ENCODE results near the gene REEP1. TPM values are rescaled to one million over a fixed set of nuclear protein-coding genes. Genes with fewer than 3 reads are reported as not detected.

The REEP1 gene, protein sequence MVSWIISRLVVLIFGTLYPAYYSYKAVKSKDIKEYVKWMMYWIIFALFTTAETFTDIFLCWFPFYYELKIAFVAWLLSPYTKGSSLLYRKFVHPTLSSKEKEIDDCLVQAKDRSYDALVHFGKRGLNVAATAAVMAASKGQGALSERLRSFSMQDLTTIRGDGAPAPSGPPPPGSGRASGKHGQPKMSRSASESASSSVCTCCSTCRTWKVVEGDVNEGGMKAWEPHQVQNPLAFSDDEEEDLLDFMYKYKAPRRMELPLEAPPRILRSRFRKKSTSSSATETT
- polyA plus RNA-seq (ENCODE audit: insufficient read length) = 76.7 TPM

GRCh38 chr2:86337244-86337835 lies at the start of gene REEP1:
Gene REEP1, minus strand, starts transcription at chr2:86337626. Its CDS starts 116 bp downstream, at chr2:86337510.
- no peak for DNase-seq (ENCODE audit: low read depth)

GRCh38 chr2:86383844-86384243 lies 46.4 kb upstream of the REEP1 start:
- DNase-seq (ENCODE audit: low read depth) = no peak

GRCh38 chr2:86382698-86383097 lies 45.3 kb upstream of the REEP1 start:
- DNase-seq (ENCODE audit: low read depth) = no peak

DNA sequence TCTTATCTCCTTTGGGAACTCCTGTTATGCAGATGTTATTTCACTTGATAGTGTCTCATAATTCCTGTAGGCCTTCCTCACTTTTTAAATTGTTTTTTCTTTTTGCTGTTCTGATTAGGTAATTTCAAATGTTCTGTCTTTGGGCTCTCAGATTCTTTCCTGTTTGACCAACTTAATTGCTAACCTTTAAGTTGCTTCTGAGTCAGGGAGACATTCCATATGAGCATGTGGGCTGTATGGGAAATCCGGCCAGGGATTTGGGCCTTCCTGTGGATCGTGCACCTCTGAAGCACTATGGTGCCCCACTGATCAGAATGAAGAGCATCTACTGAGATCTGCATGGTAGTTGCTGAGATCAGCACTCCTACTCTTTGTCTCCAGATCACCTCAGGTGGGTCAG lies 44.7 kb upstream of the REEP1 start:
- DNase-seq (ENCODE audit: low read depth) = no peak

- no peak for DNase-seq (ENCODE audit: low read depth)
These were observed 41.0 kb upstream of the REEP1 start for GRCh38 chr2:86378469-86378868.

- no peak for DNase-seq (ENCODE audit: low read depth)
These were observed 38.2 kb upstream of the REEP1 start for GRCh38 chr2:86375623-86376022.

DNA sequence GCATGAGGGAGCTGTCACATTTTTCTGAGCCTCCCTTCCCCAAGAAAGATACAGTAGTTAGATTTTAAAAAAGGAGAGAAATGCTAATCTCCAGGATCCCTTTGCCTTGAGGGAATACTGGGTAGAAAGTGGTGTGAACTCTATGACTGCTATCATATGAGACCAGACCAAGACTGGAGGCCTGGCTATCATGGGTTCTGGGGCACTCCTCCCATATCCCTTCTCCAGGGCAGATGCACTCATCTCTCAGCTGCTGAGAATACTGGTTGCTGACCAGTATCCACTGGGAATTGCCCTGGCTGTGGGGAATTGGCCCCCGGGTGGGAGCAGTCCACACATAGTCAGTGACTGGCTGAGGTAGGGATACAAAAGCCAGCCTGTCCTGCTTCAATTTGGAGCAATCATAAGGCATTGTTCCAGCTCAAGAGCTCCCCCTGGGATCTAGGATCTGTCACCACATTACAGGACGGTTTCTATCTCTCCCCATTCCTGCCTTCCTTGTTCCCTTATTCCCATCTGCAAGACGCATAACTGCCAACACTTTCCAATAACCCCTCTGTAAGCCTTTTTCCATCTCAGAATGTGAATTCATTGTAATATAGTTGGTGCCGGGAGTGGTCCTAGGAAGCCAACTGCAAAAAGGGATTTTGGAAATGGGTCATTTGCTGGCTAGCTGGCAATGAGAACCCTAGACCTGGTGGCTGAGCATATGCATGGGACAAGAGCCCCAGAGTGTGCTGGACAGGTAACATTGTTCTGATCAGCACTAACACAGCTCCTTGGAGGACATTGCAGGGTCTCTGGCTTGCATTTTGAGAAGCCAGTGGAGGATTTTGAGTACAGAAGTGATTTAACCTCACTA lies 35.4 kb upstream of the REEP1 start:
- no peak for DNase-seq (ENCODE audit: low read depth)

- no peak for DNase-seq (ENCODE audit: low read depth)
These were observed 34.7 kb upstream of the REEP1 start for GRCh38 chr2:86372133-86372532.

GRCh38 chr2:86371527-86371926 lies 34.1 kb upstream of the REEP1 start:
- DNase-seq (ENCODE audit: low read depth) = no peak

DNA sequence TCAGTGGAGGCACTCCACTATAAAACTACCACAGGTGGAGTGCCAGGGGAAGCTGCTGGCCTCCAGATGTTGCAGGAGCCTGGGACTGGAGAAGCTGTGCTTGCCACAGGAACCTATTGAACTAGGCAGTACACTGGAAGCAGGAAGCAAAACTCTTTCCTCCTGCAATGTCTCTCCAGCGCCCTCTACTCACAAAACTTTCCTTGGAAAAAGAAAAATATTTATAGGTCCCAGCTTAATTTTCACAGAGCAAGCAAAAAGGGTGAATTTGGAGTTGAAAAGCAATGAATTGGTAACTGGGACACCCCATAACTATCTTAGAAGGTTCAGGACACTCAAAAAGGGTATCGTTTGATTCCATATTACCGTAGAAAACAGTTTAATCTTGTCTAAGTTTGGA lies 33.2 kb upstream of the REEP1 start:
- no peak for DNase-seq (ENCODE audit: low read depth)

- DNase-seq (ENCODE audit: low read depth) = no peak
These were observed 30.9 kb upstream of the REEP1 start for GRCh38 chr2:86368161-86368824.

- DNase-seq (ENCODE audit: low read depth) = no peak
These were observed 30.0 kb upstream of the REEP1 start for GRCh38 chr2:86367499-86367777.

GRCh38 chr2:86366651-86367498 lies 29.4 kb upstream of the REEP1 start:
- no peak for DNase-seq (ENCODE audit: low read depth)

- DNase-seq (ENCODE audit: low read depth) = no peak
These were observed 27.5 kb upstream of the REEP1 start for GRCh38 chr2:86364894-86365293.

DNA sequence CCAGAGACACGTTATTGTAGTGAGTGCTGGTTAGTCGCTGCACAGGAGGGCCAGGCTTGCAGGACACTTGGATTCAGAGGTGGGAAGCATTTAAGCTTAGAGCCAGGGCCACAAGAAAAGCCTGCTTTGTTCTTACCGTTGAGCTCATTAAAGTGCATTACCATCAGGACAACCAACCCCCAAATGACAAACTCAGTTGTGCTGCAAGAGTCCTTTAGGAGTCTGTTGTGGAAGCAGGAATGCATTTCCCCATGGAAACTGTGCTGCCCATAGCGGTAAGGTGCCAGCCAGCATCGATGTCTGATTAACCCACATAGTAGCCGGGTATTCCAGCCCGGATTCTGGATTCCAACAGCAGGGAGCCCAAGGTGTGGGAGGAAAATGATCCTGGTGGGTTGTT lies 23.4 kb upstream of the REEP1 start:
- DNase-seq (ENCODE audit: low read depth) = no peak

GRCh38 chr2:86358957-86359356 lies 21.5 kb upstream of the REEP1 start:
- no peak for DNase-seq (ENCODE audit: low read depth)

GRCh38 chr2:86357392-86357963 lies 20.1 kb upstream of the REEP1 start:
- DNase-seq (ENCODE audit: low read depth) = no peak

GRCh38 chr2:86352727-86353221 lies 15.3 kb upstream of the REEP1 start:
- no peak for DNase-seq (ENCODE audit: low read depth)

DNA sequence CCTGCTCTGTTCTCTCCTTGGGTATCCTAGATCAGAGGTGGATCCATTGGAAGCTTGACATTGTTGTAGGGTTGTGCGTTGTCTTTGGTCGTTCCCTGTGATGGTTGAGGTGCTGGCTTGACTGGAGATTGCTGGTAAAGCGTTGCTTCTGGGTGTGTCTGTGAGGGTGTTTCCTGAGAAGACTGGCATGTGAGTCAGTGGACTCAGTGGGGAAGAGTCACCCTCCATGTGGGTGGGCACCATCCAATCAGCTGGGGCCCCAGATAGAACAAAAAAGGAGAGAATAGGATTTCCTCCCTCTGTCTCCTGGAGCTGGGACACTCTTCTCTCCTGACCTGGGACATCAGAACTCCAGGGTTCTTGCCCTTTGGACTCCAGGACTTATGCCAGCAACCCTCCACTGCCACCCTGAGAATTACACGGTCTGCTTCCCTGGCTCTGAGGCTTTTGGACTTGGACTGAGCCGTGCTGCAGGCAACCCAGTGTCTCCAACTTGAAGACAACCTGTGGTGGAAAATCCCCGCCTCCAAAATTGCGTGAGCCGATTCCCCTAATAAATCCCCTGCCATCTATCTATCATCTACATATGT lies 14.8 kb upstream of the REEP1 start:
- DNase-seq (ENCODE audit: low read depth) = no peak

DNA sequence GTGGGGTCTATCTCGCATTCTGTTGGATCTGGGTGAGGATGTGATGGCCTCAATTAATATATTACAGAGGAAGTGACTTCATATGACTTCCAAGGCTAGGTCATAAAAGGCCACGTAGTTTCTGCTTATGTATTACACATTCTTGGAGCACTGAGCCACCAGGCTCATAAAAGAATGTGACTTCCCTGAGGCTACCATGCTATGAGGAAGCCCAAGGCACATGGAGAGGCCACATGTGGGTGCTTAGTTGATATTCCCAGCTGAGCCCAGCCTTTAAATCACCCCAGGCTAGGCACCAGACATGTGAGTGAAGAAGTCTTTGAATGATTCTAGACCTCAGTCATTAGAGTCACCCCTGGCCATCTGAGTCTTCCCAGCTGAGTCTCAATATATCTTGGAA lies 13.3 kb upstream of the REEP1 start:
- no peak for DNase-seq (ENCODE audit: low read depth)

GRCh38 chr2:86347401-86347800 lies 10.0 kb upstream of the REEP1 start:
- no peak for DNase-seq (ENCODE audit: low read depth)
